ENCODE measurements around the gene SND1.
"Not testable (repeated sequence)": the region's sequence is repeated elsewhere in the genome, so short reads cannot be mapped to it uniquely, and the experiment has no call there.

SND1 gene

DNA sequence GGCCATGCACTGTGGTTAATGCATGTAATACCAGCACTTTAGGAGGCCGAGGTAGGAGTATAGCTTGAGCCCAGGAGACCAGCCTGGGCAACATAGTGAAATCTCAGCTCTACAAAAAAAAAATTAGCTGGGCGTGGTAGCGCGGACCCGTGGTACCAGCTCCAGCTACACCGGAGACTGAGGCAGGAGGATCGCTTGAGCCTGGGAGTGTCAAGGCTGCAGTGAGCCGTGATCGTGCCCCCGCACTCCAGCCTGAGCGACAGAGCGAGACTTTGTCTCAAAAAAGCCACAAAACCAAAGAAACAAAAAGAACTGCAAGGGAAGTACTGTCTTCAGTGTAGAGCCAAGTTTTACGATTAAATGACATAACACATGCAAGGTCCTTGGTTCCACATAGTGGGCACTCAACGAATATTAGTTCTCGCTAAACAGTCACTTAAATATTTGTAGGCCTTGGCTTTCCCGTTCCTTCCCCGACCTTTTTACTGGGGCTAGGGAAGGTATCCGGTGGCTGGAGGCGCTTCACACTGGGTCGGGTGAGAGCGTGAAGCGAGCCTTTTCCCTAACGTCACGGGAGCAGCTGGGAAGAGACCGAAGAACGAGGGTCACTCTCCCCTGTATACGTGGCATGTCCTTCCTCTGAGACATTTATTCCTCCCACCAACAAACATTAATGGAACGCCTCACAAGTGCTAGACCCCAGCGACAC, 993 bp upstream of the SND1 start:
- peak overlapping the region; percentile 71 to 99 (median 89) for H3K4me3 ChIP-seq

DNA sequence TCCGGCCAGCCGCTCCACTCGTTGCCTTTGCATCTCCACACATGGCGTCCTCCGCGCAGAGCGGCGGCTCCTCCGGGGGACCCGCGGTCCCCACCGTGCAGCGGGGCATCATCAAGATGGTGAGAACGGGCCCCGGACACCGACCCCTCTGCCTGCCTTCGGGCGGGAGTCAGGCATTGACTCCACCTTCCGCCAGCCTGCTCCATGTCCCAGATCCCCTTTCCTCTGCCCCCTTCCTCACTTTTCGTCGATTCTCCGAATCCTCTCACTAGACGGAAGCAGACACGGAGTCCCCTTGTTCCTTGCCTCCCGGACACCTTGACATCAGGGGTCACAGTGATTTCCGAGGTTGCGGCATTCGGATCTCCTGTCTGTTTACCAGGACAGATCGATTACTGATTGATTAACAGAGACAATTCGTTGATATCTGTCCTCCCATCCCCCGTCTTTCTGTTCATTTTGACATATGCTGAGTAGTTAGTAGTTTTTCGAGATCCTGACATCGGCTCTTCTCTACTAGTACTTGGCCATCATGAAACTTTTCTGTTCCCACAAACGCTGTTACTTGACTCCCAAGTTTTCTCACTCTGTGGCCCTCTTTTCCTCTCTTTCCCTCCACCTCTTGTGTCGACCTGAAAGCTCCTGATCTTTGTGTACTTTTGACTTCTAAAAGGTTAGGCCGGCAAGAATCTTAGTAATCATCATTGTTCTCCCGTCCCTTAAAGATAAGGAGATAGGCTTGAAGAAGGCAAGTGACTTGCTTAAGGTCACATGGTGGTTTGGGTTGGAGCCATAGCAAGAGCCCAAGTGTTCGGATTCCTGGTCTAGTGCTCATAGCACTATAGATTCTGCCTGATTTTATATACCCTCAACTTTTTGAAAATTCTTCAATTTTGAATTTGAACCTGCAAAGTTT, 597 bp downstream of the SND1 start:
- peak overlapping the region; percentile 43 to 96 (median 92) for H3K27ac ChIP-seq
- H3K4me3 ChIP-seq, result peak overlapping the region; percentile 71 to 99 (median 89)

More for the DNA sequence above, 993 bp upstream of the SND1 start:
- peak overlapping the region; percentile 44 to 98 (median 94) for H3K27ac ChIP-seq

DNA sequence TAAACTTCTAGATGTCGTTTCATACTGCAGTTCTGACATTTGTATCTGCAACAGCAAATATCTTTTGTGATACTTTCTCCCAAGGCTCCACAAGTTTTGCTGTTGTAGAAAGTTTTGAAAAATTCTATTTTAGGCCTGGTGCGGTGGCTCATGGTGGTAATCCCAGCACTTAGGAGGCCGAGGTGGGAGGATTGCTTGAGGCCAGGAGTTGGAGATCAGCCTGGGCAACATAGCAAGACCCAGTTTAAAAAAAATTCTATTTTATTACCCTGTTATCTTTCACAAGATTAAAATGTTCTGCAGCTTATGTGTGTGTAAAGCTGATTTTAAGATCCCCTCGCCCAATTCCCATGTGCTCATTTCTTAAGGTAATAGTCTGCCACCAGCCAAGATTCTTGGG, 1.4 kb downstream of the SND1 start:
- Histone ChIP-seq H3K4me3 (peak overlapping the region in 2 of 7 experiments; percentile 89 to 97), H3K27ac (no peak overlapping the region)

DNA sequence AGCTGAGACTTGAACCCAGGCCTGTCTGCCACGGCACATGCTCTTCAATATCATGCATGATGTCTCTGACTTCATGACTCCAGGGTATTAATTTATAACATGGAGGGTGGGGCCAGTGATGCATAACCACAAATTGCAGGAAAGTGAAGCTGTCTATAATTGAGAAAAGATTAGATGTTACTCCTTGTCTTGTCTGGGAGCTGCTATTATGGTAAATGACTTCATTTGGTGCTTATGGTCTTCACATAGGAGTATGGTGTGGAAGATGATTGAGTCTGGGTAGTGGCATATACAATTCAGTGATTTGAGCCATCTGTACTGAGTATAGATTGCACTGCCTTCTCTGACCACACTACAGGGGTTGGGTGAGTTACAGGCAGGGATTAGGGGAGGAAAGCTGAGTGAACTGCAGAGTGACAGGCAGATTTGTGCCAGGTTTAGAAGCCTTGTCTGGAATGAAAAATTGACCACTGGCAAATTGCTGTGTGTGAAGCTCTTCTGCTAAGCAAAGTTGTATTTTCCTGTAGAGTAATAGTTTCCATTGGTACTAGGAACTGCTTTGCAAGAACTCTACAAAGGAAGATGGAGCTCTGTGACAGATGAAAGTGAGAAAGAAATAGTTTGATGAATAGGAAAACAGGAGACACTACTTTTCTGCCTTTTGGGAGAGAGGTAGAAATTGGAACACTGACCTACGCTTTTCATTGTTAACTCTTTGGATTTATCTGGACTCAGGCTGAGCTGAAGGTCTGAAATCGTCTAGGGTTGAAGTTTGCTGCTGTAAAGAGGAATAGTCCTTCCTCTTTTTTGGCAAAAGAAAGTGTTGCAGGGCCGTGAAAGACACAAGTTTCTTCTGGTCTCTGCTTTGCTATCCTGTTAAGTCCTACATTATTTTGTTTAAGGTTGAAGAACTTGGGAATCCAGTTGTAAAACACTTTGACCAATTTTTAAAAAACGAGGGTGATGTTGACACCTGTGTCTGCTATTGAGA, 2.7 kb downstream of the SND1 start:
- Histone ChIP-seq H3K27ac (no peak overlapping the region), H3K4me3 (no peak overlapping the region)

DNA sequence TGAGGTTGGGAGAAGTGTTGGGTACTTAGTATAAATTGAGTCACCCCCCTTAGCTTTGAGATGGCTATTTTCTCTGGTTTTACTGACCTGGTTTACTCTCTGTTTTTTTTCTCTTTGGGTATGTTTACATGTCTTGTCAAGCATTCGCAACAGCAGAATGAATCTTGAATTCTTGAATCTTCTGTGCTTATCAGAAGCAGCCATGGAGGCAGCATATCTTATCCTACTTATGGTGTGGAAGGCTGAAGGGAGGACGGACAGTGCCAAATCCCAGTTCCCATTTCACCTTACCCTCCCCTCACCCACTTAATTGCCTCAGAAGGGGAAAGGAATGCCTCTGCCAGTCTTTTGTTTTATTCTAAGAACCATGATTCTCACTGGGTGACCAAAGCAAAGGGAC, 3.7 kb downstream of the SND1 start:
- Histone ChIP-seq H3K4me3 (no peak overlapping the region), H3K27ac (no peak overlapping the region)

DNA sequence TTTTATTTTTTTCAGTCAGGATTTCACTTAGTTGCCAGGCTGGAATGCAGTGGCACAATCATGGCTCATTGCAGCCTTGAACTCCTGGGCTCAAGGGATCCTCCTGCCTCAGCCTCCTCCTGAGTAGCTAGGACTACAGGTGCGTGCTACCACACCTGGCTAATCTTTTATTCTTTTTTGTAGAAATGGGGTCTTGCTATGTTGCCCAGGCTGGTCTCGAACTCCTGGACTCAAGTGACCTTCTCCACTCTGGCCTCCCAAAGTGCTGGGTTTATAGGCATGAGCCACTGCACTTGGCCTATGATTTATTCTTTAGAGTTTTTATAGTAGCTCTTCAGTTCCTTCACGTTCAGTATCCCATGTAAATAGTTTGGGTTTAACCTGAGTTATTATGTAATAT, 5.5 kb downstream of the SND1 start:
- no peak overlapping the region for H3K4me3 ChIP-seq
- no peak overlapping the region for H3K27ac ChIP-seq

DNA sequence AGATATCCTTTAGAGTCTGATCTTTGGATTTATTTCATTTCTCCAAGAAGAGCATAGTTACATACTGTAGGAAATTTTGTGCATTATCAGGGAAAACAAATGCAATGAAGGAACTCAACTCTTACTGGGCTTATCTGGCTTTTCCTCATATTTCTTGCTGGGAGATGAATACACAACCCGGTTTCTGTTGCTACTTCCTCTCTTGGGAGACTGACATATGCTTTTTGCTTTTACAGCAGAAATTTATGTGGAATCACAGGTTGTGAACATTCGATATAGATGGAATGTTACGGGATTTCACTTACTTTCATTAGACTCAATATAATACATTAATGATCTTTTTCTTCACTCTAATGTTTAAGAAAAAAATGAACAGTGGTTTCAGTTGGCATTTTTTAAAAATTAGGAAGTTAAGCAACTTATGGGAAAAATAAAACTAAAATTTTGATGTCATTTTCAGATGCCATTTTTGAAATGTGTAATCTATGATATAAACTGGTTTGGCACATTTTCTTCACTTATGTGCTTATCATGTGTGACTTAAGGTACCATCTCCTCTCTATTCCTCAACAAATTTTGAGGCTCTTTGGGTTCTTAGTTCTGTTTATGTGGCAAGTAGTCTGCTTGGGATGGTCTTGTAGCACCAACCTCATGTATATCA, 7.1 kb downstream of the SND1 start:
- Histone ChIP-seq H3K27ac (peak overlapping the region in 1 of 21 experiments; percentile 2), H3K4me3 (no peak overlapping the region)

DNA sequence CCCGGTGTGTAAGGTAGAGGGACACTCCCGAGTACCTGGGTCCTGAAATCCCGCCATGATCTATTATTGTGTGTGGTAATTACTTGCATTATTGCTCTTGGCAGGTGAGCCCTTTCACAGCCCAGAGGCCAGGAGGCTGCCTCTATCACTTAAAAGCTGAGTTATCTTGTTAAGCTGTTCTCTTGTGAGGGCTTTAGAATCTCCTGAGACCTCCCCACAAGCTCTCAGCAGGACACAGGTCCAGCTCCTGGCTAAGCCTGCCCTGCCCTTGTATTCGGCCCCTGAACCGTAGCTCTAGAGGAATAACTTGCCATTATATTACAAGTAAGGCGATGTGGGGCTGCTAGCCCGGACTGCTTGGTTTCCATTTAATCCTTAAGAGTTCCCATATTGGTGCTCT, 13.9 kb downstream of the SND1 start:
- H3K4me3 ChIP-seq, result no peak overlapping the region
- no peak overlapping the region for H3K27ac ChIP-seq

DNA sequence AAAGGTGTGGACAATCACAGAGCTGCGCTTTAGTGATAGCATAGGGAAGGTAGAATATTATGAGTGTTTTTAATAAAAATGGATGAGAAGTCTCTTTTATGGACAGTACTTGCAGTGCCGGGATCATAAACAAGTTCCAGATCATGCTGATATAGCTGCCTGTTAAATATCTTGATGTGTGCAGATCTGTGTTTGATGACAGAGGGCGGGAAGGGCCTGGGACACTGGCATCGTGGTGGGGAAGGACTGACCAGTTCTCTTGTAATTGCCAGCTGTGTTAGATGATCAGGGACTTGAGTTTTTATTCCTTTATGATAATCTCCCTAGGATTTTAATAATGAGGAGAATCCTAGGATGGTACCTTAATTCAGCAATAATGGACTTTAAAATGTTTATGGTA, 14.6 kb downstream of the SND1 start:
- no peak overlapping the region for H3K4me3 ChIP-seq
- no peak overlapping the region for H3K27ac ChIP-seq

DNA sequence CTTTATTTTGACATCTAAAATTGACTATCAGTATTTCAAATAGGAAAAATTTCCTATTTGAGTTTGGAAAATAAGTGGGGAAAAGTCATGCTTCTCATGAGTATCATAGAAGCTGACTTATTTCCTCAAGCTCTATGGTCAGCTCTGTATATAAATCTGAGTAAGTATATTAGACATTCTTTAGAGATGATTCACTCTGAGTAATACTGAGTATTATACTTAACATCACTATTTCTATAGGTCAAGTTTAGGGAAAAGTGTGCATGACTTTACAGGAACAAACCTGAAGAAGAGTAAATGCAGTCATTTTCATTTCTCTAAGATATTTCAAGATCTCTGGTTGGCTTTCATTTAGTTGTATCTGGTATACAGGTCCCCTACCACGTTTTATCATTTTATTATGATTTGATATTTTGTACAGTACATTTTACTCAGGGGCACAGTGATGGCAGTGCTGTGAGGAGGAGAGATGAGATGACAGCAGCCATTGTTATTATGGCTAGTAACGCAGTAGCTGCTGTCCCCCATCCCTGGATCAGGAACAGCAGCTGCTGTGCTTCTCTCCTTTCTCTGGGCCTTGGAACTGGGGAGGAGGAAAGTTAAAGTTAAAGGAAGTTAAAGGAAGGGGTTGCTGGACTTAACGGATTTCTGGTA, 15.2 kb downstream of the SND1 start:
- peak overlapping the region in 1 of 21 experiments; percentile 25 for H3K27ac ChIP-seq
- no peak overlapping the region for H3K4me3 ChIP-seq

DNA sequence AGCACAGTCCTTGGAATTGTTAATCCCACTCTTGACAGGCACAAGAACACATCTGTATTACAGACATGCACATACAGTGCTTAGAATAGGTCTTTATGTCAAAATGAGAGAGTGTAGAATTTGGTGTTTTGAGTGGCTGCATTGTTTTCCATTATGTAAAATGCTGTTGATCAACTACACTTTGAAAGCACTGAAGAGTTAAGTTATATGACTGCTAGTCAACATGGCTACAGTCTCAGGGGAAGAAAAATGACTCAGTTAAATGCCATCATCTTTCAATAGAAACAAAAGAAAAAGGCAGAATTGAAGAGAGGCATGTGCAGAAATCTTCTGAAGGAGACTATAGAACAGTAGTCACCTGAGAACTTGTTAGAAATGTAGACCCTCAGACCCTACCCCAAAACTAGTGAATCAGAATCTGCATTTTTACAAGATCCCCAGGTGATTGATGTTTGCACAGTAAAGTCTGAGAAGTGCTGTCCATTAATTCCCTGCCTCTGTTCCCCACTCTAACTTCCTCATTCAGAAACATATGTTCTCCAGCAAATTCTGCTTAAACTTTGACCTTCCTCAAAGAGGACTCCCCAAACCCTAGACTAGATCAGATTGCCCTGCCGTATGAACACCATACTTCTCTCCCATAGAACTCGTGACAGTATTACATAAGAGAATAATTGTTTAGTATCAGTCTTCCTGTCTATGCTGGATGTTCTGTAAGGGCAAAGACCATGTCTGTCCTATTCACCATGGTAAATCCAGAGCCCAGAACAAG, 16.0 kb downstream of the SND1 start:
- Histone ChIP-seq H3K4me3 (no peak overlapping the region), H3K27ac (peak overlapping the region in 2 of 21 experiments; percentile 17 to 25)

DNA sequence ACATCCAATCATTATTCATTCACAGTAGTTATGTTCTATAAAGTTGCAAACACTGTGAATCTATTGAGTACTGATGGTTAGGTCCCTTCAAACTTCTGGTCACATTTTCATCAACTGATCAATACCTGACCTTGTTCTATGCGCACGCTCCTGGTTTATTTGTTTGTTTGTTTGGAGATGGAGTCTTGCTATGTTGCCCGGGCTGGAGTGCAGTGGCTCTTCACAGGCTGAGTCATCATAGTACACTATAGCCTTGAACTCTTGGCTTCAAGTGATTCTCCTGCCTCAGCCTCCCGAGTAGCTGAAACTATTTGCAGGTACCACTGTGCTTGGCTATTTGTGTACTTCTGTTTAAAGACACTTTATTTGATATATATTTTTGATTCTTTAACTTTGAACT, 19.3 kb downstream of the SND1 start:
- Histone ChIP-seq H3K4me3 (no peak overlapping the region), H3K27ac (no peak overlapping the region)

DNA sequence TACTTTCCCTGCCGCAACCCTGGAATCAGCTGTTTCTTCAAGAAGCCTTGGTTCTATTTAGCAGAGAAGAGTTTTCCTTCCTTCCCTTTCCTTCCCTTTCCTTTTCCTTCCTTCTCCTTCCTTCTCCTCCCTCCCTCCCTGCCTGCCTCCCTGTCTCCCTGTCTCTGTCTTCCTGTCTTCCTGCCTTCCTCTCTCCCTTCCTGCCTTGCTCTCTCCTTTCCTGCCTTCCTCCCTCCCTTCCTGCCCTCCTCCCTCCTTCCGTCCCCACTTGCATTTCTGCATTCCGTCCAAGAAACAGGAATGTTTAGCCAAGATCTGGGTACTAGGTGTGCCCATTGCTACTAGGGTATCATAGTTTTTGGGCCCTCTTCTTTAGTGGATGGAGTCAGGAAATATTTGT, 21.9 kb downstream of the SND1 start:
- no peak overlapping the region for H3K4me3 ChIP-seq
- H3K27ac ChIP-seq, result no peak overlapping the region

DNA sequence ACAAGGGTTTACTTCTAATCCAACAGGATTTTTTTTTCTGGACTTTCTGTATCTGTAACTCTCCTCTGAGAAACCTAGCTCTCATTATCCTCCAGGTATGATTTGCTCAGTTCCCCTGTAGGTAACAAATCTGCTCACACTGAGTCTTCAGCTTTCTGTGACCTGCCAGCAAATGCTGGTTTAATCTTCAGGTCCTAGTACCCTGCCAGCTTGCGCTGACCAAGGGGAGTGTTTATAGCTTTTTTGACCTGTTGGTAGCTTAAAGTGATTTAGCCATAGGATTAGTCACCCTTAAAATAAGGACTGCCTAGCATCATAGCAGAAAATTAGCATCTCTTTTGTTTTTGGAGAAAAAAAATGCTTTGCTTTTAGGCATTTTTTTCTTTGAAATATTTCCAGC, 22.4 kb downstream of the SND1 start:
- H3K27ac ChIP-seq, result no peak overlapping the region
- H3K4me3 ChIP-seq, result no peak overlapping the region

DNA sequence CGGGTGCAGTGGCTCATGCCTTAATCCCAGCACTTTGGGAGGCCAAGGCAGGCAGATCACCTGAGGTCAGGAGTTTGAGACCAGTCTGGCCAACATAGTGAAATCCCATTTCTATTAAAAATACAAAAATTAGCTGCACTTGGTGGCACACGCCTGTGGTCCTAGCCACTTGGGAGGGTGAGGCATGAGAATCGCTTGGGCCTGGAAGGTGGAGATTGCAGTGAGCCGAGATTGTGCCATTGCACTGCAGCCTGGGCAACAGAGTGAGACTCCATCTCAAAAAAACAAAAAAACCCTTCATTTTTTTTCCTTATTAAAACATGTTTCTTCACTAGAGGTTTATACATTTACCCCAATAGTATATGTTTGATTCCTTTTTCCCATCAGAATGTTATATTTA, 22.9 kb downstream of the SND1 start:
- H3K27ac ChIP-seq, H3K4me3 ChIP-seq: not testable (repeated sequence)

DNA sequence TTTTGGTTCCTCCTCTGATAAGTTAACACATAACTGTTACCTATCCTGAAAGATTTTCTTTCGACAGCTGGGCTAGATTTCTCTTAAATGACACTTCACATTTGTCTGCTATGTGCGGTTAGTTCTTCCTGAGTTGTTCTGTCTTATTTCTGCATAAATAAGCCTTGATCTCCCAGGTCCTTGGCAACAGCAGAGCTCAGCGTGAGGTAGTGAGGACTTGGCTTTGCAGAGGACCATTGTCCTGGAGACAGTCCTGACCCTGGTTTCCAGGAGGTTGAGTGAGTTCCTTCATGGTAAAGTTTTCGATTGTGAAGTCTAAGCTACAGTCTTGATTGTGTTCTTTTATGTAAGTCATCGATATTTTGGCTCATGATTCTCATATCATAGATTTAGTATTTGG, 23.7 kb downstream of the SND1 start:
- Histone ChIP-seq H3K4me3 (no peak overlapping the region), H3K27ac (no peak overlapping the region)

DNA sequence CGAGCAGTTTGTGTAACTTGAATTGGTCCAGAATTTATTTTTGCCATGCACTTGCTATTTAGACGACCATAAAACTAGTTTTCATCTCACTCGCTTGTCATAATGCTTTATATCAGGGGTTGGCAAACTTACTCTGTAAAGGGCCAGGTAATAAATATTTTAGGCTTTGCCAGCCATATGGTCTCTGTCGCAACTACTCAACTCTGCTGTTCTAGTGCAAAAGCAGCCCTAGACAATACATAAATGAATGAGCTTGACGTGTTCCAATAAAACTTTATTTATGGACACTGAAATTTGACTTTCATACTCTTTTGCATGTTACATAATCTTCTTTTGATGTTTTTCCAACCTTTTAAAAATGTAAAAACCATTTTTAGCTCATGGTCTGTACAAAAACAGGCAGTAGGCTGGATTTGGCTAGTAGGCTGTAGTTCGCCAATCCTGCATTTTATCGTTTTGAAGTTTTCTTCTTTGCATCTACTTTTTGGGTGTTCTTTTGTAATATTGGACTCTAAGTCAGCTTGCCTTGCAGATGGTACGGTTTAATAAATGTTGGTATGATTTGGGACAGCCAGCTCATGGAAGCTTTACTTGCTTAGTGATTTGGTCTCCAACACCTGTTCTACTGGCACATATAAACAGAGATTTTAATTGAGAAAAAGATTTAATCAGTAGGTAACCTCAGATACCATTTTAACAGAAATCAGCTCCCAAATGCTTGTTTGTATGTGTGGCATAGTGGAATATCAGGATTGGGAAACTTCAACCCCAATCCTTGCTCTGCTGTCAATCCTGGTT, 25.6 kb downstream of the SND1 start:
- no peak overlapping the region for H3K27ac ChIP-seq
- H3K4me3 ChIP-seq, result no peak overlapping the region

All from skin epidermis (tissue), 12 donors.